NCI-H2029 treated with DMSO at 0.1 percent for 48 hours (cell line): Measurements from ENCODE around the gene SKAP1.
"Not testable (repeated sequence)": the region's sequence is repeated elsewhere in the genome, so short reads cannot be mapped to it uniquely, and the experiment has no call there.

Experiments
- DNase-seq: peaks from one replicate; lab custom pipeline; 2025; lab: John Stamatoyannopoulos, UW

Gene SKAP1

GRCh38 chr17:48412841-48413240, 17.2 kb downstream of the SKAP1 start:
- no peak for DNase-seq

GRCh38 chr17:48410821-48411220, 19.2 kb downstream of the SKAP1 start:
- not testable (repeated sequence) for DNase-seq

- DNase-seq = no peak
Measured at GRCh38 chr17:48409607-48410006, 20.4 kb downstream of the SKAP1 start.

DNA sequence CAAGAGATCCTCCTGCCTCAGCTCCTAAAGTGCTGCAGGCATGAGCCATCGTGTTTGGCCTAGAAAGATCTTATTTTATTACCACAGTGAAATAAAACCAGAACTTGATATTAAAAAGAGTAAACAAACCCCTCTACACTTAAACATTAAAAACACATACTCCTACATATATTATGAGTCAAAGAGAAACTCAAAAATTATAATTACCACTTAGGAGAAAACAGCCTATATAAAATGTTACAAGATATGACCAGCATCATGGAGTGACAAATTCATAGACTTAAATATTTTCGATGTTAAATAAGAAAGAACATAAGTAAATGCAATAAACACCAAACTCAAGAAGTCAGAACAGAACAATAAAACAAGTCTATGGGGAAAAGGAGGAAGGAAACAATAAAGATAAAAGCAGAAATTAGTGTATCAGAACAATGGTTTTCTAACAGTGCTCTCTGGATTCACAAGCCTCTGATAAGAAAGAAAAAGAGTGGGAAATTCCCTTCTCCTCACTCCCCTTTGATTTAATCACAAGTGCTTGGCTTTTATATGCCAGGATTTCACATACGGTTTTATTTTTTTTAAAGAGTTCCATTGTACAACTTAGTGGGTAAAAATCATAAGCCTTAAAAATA, 23.0 kb downstream of the SKAP1 start:
- no peak for DNase-seq

DNA sequence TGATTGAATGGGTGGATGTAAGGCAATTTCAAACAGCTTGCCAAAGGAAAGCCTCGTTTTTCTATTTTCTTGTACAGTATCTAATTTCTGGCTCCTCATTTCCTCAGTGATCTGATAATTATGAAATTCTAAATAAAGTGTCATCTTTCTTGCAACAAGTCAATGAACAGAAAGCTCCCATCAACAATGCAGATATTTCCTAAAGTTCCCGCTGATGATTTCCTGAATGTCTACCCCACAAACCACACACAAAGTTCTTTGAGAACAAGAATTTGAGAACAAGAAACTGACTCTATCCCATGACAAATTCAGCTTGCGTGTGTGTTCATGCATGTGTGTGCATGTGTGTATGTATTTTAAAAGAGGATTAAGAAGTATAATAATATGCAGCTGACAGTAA, 35.2 kb downstream of the SKAP1 start:
- no peak for DNase-seq

DNA sequence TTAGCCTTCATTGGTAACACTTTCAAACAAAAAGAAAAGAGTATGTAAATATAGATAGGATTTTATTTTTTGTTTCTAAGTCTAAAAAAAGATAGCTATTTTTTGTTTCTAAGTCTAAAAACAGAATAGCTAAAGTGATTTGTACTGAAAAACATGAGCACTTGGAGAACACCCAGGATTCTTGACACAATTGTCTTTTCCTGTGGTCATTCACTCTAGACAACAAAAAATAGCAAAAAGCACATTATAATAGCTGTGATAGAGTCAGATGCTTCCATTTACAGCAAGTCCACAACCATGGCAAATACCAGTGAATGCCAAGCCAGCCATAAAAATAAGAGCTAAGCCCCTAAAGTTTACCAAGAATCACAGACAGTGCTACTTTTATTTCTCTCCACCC, 36.7 kb downstream of the SKAP1 start:
- no peak for DNase-seq

- no peak for DNase-seq
Measured at GRCh38 chr17:48392857-48393256, 37.2 kb downstream of the SKAP1 start.

- no peak for DNase-seq
Measured at GRCh38 chr17:48391444-48391843, 38.6 kb downstream of the SKAP1 start.

GRCh38 chr17:48389903-48390302, 40.1 kb downstream of the SKAP1 start:
- DNase-seq = no peak

- DNase-seq = no peak
Measured at GRCh38 chr17:48388955-48389743, 40.9 kb downstream of the SKAP1 start.

DNA sequence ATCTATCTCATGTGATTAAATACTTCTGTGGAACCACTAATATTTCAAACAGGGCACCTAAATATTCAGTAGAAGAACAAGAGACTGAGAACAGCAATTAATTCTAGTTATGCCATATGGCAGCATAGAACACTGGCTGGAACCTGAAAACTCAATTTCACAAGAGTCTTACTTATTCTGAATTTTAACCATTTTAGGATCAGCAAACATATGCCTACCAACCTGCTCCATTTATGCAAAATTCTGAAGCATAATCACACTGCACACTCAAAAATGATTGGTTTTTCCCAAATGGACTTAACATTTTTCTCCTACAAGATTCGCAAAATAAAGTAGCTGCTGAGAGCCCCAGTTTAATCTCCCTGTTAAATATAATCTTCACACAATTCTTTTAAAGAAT, 43.2 kb downstream of the SKAP1 start:
- no peak for DNase-seq

- DNase-seq = no peak
Measured at GRCh38 chr17:48385319-48385718, 44.7 kb downstream of the SKAP1 start.

- no peak for DNase-seq
Measured at GRCh38 chr17:48384164-48384563, 45.9 kb downstream of the SKAP1 start.

GRCh38 chr17:48382989-48383388, 47.0 kb downstream of the SKAP1 start:
- DNase-seq = no peak

DNA sequence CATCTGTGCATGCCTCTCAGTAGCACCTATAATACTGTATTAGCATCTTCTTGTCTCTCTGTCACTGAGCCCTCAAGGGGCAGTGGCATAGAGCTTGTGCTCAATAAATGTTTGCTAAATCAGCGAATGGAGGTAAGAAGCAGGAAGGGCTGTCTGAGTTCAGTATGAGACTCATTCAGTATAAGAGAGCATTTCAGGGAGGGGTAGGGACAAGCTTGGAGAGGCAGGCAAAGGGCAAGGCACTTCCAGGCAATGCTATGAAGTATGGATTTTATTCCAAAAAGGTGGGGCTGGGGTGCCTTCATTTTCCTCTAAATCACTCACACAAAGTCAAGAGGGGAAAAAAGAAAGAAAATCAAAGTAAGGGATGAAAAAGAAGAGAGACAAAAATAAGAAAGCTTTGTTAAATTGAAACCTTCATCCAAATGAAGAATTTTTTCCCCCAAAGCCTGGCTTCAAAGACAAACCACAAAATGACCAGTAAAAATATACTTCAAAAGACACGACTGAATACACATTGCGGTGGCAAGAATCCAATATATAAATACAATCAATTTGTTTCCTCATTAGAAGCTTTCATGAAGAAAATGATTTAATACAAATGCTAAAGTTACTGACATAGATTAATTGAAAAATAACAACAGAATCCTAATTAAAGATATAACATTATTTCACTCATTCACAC, 51.2 kb downstream of the SKAP1 start:
- DNase-seq = peak; percentile 16

- no peak for DNase-seq
Measured at GRCh38 chr17:48378238-48378637, 51.8 kb downstream of the SKAP1 start.

- no peak for DNase-seq
Measured at GRCh38 chr17:48376682-48377325, 53.2 kb downstream of the SKAP1 start.

DNA sequence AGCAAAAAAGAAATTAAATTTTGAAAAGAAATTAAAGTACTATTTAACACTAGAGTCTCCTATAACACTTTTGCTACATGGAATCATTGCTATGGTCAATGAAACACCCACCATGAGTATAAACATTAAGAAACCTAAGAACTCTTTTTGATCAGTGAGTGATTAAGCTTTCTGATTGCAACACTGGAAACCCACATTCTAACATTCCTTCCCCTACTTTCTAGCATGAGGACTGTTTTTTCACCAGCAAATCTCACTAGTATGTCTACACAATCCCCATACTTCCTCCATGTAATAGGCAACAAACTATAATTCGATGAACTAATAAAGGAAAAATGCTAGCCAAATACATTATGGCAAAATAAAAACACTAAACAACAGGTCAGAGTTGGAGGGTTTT, 54.7 kb downstream of the SKAP1 start:
- no peak for DNase-seq

DNA sequence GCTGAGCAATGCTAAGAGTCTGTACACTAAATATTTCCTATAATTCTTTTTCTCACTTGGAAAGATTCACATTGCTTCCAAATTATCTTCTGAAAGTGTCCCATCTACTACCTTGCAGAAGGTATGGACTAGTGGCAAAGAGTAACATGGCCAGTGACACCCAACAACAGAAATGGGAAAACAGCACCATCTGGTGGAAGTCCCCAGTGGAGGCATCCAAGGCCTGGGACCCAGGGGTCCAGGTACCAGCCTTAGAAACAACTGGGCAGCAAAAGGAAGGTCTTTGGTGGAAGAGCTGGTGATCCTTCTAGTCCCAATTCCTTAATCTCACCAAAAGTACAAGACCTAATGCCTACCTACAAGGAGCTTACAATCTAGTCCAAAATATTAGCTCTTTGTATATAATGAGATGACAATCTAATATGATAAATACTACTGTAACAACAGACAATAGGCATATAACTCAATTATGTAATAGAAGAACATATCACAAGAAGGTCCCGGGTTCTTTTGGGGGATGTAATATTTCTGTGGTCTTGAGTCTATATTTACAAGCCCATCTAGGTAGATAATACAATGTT, 55.3 kb downstream of the SKAP1 start:
- no peak for DNase-seq

- no peak for DNase-seq
Measured at GRCh38 chr17:48373883-48374282, 56.1 kb downstream of the SKAP1 start.

GRCh38 chr17:48373130-48373830, 56.7 kb downstream of the SKAP1 start:
- no peak for DNase-seq

- DNase-seq = not testable (repeated sequence)
Measured at GRCh38 chr17:48368967-48369366, 61.0 kb downstream of the SKAP1 start.
